ENCODE measurements around the gene JUP.

- TF ChIP-seq CTCF (conservative IDR thresholded peaks at IDR 0.05; ENCODE audit: low read depth, low read length) (no peak), RFX5 (IDR thresholded peaks at IDR 0.05; ENCODE audit: low read depth, low read length) (no peak), RCOR1 (IDR thresholded peaks at IDR 0.05; ENCODE audit: insufficient replicate concordance, low read length) (no peak), POLR2A (IDR thresholded peaks at IDR 0.05; ENCODE audit: low read depth, low read length) (no peak)
These were observed 19.0 kb downstream of the JUP start for GRCh38 chr17:41767324-41768042.
